K562 (cell line): Measurements from ENCODE around the gene KCNT1. TPM values are rescaled to one million over a fixed set of nuclear protein-coding genes. Genes with fewer than 3 reads are reported as not detected.

Experiments
- ID3 ChIP-seq, 2 experiments: fragments of 250-450 bp in 1 of 2; fragments of 450-650 bp in 1 of 2; sonication (Bioruptor Pico) in 1 of 2; IDR thresholded peaks; 2 replicates each; pipeline versions ENCODE4 v1.6.1 to v1.8.0; 2016 to 2021; ENCODE audit warnings: mild to moderate bottlenecking in 2 of 2, moderate library complexity in 2 of 2, missing compliant biosample characterization in 1 of 2, missing genetic modification characterization in 1 of 2
- MGA ChIP-seq: fragments of 450-650 bp; IDR thresholded peaks from 2 replicates; pipeline ENCODE4 v1.6.1; 2016; ENCODE audit warnings: mild to moderate bottlenecking, moderate library complexity
- NCOA2 ChIP-seq, 2 experiments: fragments of 450-650 bp; IDR thresholded peaks; 2 replicates each; pipeline ENCODE4 v1.6.1; 2018; ENCODE audit warnings: mild to moderate bottlenecking in 2 of 2, moderate library complexity in 1 of 2; ENCODE audit not compliant: partially characterized antibody in 2 of 2
- POLR2A ChIP-seq: fragments of 450-650 bp; conservative IDR thresholded peaks from 2 replicates; pipeline ENCODE4 v1.6.1; 2016
- RBM15 ChIP-seq: fragments of 200-400 bp; formaldehyde crosslinking; IDR thresholded peaks from 2 replicates; pipeline ENCODE4 v1.6.1; 2018; ENCODE audit warnings: mild to moderate bottlenecking, low read length, moderate library complexity; ENCODE audit not compliant: insufficient read depth
- RFX5 ChIP-seq: IDR thresholded peaks from 2 replicates; pipeline ENCODE4 v1.6.1; 2011; ENCODE audit warnings: low read depth, mild to moderate bottlenecking, improper control_type of control experiment, low read length
- SLC30A9 ChIP-seq: fragments of 250-450 bp; sonication (Bioruptor Pico); IDR thresholded peaks from 2 replicates; pipeline ENCODE4 v1.8.0; 2022; ENCODE audit warnings: mild to moderate bottlenecking, moderate library complexity
- SMAD1 ChIP-seq: fragments of 150-350 bp; IDR thresholded peaks from 2 replicates; pipeline ENCODE4 v1.6.1; 2014; ENCODE audit warnings: low read length, low read depth; ENCODE audit not compliant: partially characterized antibody
- TAF15 ChIP-seq: fragments of 200-400 bp; formaldehyde crosslinking; IDR thresholded peaks from 2 replicates; pipeline ENCODE4 v1.6.1; 2017; ENCODE audit warnings: mild to moderate bottlenecking, low read depth, low read length, moderate library complexity
- TAF9B ChIP-seq: fragments of 450-650 bp; IDR thresholded peaks from 2 replicates; pipeline ENCODE4 v1.6.1; 2018; ENCODE audit warnings: mild to moderate bottlenecking; ENCODE audit not compliant: partially characterized antibody
- ZBED1 ChIP-seq: IDR thresholded peaks from 2 replicates; pipeline ENCODE4 v1.6.1; 2014
- ZNF224 ChIP-seq: sonication (generic); formaldehyde crosslinking; IDR thresholded peaks from 2 replicates; pipeline ENCODE4 v1.8.0; 2022; ENCODE audit warnings: mild to moderate bottlenecking, missing genetic modification reagents
- polyA plus RNA-seq, 8 experiments: library from polyadenylated mRNA; depleted of rRNA in 4 of 8; stranded (reverse) in 5 of 8; unstranded in 3 of 8; fragments of >200 nt; fragmentation: Nextera tagmentation in 2 of 8; fragmentation: Illumina TruSeq in 1 of 8; extraction: Ambion mirVana in 2 of 8; extraction: Trizol in 1 of 8; gene quantifications; 2 replicates each; pipeline versions ENCODE4 v1.2.1 to v1.2.3, GENCODE V29; 2011 to 2014; ENCODE audit warnings: inconsistent platforms in 1 of 8, missing spikeins in 1 of 8
- total RNA-seq, 7 experiments: library from RNA; depleted of rRNA in 6 of 7; stranded (reverse); fragments of >200 nt in 6 of 7; fragmentation: Illumina TruSeq in 2 of 7; extraction: Trizol in 2 of 7; gene quantifications; 2 replicates each; pipeline versions ENCODE4 v1.2.1 to v1.2.3, GENCODE V29; 2011 to 2021; ENCODE audit warnings: low replicate concordance in 1 of 7

KCNT1 gene
- total and polyA plus RNA-seq, 9 of the 15 experiments (the other 6 are each of a cell fraction or from before 2014, with no cell fraction given) = 0.05 TPM; not detected in 8

GRCh38 chr9:135833864-135834263 lies 131.9 kb downstream of the KCNT1 start (continued):
- no peak for TF ChIP-seq MGA
- TF ChIP-seq POLR2A = no peak
- no peak for TF ChIP-seq RBM15
- no peak for TF ChIP-seq ID3 (CRISPR knock-in tag; IDR thresholded peaks at IDR 0.05)
- TF ChIP-seq ID3 (tag; IDR thresholded peaks at IDR 0.05) = no peak
- TF ChIP-seq TAF15 = no peak
- TF ChIP-seq ZBED1 = no peak
- TF ChIP-seq TAF9B = no peak
- TF ChIP-seq SMAD1 = no peak
- TF ChIP-seq NCOA2 (IDR thresholded peaks at IDR 0.05; ENCODE audit: partially characterized antibody in 2 of 2) = no peak
- no peak for TF ChIP-seq SLC30A9
- no peak for TF ChIP-seq RFX5
- TF ChIP-seq ZNF224 (CRISPR knock-in tag) = no peak
